Stimulated activated CD8-positive, alpha-beta memory T cell treated with anti-CD3 and anti-CD28 coated beads, Interleukin-7, amount 100 ng/mL, for 48 hours (primary cell): ENCODE measurements around the gene C2CD4C.
"Not testable (repeated sequence)": the region's sequence is repeated elsewhere in the genome, so short reads cannot be mapped to it uniquely, and the experiment has no call there.

ENCODE experiments used
- DNase-seq, 2 donors: peaks; one replicate each; pipeline ENCODE4 v3.0.0-alpha.2; 2020; ENCODE audit warnings: low read depth in 1 of 2; ENCODE audit errors: extremely low read depth in 1 of 2

Gene C2CD4C

GRCh38 chr19:383922-384798 is 24.8 kb downstream of the C2CD4C start:
- DNase-seq = no peak

- no peak for DNase-seq
These were observed 25.9 kb downstream of the C2CD4C start for GRCh38 chr19:383040-383439.

- DNase-seq = peak in 1 of 2 donors; percentile 39
These were observed 26.4 kb downstream of the C2CD4C start for GRCh38 chr19:382578-382977.

- DNase-seq = not testable (repeated sequence)
These were observed 27.0 kb downstream of the C2CD4C start for GRCh38 chr19:381901-382300.

- DNase-seq = not testable (repeated sequence)
These were observed 28.2 kb downstream of the C2CD4C start for GRCh38 chr19:380618-381219.

- no peak for DNase-seq
These were observed 29.2 kb downstream of the C2CD4C start for GRCh38 chr19:379796-380195.

- DNase-seq = no peak
These were observed 30.2 kb downstream of the C2CD4C start for GRCh38 chr19:378706-379105.

- no peak for DNase-seq
These were observed 31.0 kb downstream of the C2CD4C start for GRCh38 chr19:377801-378581.

- no peak for DNase-seq
These were observed 32.9 kb downstream of the C2CD4C start for GRCh38 chr19:376111-376470.

- DNase-seq = no peak
These were observed 33.4 kb downstream of the C2CD4C start for GRCh38 chr19:375395-376110.

- no peak for DNase-seq
These were observed 34.1 kb downstream of the C2CD4C start for GRCh38 chr19:374886-375235.

GRCh38 chr19:374183-374885 is 34.6 kb downstream of the C2CD4C start:
- DNase-seq = no peak

- DNase-seq = no peak
These were observed 35.4 kb downstream of the C2CD4C start for GRCh38 chr19:373391-374182.

- no peak for DNase-seq
These were observed 36.5 kb downstream of the C2CD4C start for GRCh38 chr19:372306-372890.

GRCh38 chr19:371501-372168 is 37.3 kb downstream of the C2CD4C start:
- no peak for DNase-seq

- DNase-seq = no peak
These were observed 38.2 kb downstream of the C2CD4C start for GRCh38 chr19:370641-371330.

- DNase-seq = no peak
These were observed 39.1 kb downstream of the C2CD4C start for GRCh38 chr19:369876-370275.

- no peak for DNase-seq
These were observed 39.7 kb downstream of the C2CD4C start for GRCh38 chr19:369256-369655.
